Colonic mucosa (tissue), 4 donors: ENCODE results near the gene MAZ. TPM values are rescaled to one million over a fixed set of nuclear protein-coding genes. Genes with fewer than 3 reads are reported as not detected.

Experiments
- DNase-seq: peaks from one replicate; pipeline ENCODE4 v3.0.0-alpha.2; 2020
- H3K27ac ChIP-seq: fragments of 200-600 bp; one replicate; pipeline ENCODE4 v1.8.0; 2021
- H3K27me3 ChIP-seq: fragments of 200-600 bp; one replicate; pipeline ENCODE4 v1.8.0; 2021
- H3K36me3 ChIP-seq: fragments of 200-600 bp; one replicate; pipeline ENCODE4 v1.8.0; 2021
- H3K4me1 ChIP-seq: fragments of 200-600 bp; one replicate; pipeline ENCODE4 v1.8.0; 2021; ENCODE audit warnings: mild to moderate bottlenecking
- H3K4me3 ChIP-seq: fragments of 200-600 bp; one replicate; pipeline ENCODE4 v1.8.0; 2021
- H3K9ac ChIP-seq, 2 donors: one replicate each; pipeline ENCODE4 v1.7.0; 2013; ENCODE audit warnings: control low read depth in 2 of 2, low read depth in 2 of 2, low read length in 2 of 2
- H3K9me3 ChIP-seq: fragments of 200-600 bp; one replicate; pipeline ENCODE4 v1.8.0; 2021
- CTCF ChIP-seq: fragments of 200-600 bp; IDR thresholded peaks from one replicate; pipeline ENCODE4 v1.8.0; 2022; ENCODE audit warnings: antibody characterized with exemption, mild to moderate bottlenecking
- intact Hi-C: fragments of 100-400 bp; cut with DNase I; formaldehyde crosslinking; loops from one replicate; pipeline ENCODE4 v1.14.1; 2022
- total RNA-seq, 2 donors: library from RNA; stranded (reverse); fragmentation: NEBNext Ultra II Directional in 1 of 2; extraction: Animal tissue kit (Norgen Biotek cat#: 25700) in 1 of 2; gene quantifications; one replicate each; pipeline ENCODE4 v1.2.1, GENCODE V29; 2021
- donor health status: healthy.
- donor health status: DM: no; HTN: no; CAD: no.
- donor health status: DM: no; HTN: no; CAD: no.

Gene MAZ
- total RNA-seq, 2 donors from 2014 or later: 286 to 441 TPM

GRCh38 chr16:29858974-29859373 lies 52.6 kb downstream of the MAZ start:
- Histone ChIP-seq H3K4me1 (peaks cover 8% of the 10 kb centered on the region), H3K9ac (no peak overlapping the region), H3K27ac (no peak overlapping the region), H3K36me3 (no peaks in the 10 kb centered on the region), H3K27me3 (no peaks in the 10 kb centered on the region), H3K9me3 (no peaks in the 10 kb centered on the region), H3K4me3 (no peak overlapping the region)
- TF ChIP-seq CTCF: no peak
- DNase-seq: no peak
- intact Hi-C loops: loop anchor here (10.0 kb wide), 1 partner anchor 164 kb away; no protein-coding TSS in a partner anchor

- peaks cover 8% of the 10 kb centered on the region for H3K4me1 ChIP-seq
- no peak overlapping the region for H3K27ac ChIP-seq
- no peak for TF ChIP-seq CTCF
- no peaks in the 10 kb centered on the region for H3K27me3 ChIP-seq
- H3K9ac ChIP-seq: no peak overlapping the region
- no peak for DNase-seq
- no peaks in the 10 kb centered on the region for H3K36me3 ChIP-seq
- H3K9me3 ChIP-seq: no peaks in the 10 kb centered on the region
- H3K4me3 ChIP-seq: no peak overlapping the region
- intact Hi-C loops: loop anchor here (5.0 kb wide), 2 partner anchors 147 to 162 kb away; partner anchors contain the start of gene C16orf92
Measured at GRCh38 chr16:29860218-29860617, 53.9 kb downstream of the MAZ start.

Other genes with a start within 250 kb of the MAZ start
- gene SPN, start 143.3 kb upstream of the MAZ start, total RNA-seq: 1 to 10 TPM; 2.3 to 3.7 TPM
- gene QPRT, start 127.3 kb upstream of the MAZ start, total RNA-seq: 100 to 1,000 TPM in 1 of 2 donors, 10 to 100 TPM in 1; 54.7 to 102 TPM
- gene C16orf54, start 60.5 kb upstream of the MAZ start, total RNA-seq: 1 to 10 TPM; 1.7 TPM
- 100 to 1,000 TPM; 280 to 758 TPM for gene ZG16, start 28.3 kb upstream of the MAZ start, total RNA-seq
- 100 to 1,000 TPM in 1 of 2 donors, 10 to 100 TPM in 1; 60.7 to 150 TPM for gene KIF22, start 15.8 kb upstream of the MAZ start, total RNA-seq
- gene PRRT2, start 5.7 kb downstream of the MAZ start, total RNA-seq: 1 to 10 TPM; 1.4 to 1.7 TPM
- gene PAGR1, start 9.6 kb downstream of the MAZ start, total RNA-seq: 10 to 100 TPM; 16.0 to 45.0 TPM
- gene MVP, start 13.9 kb downstream of the MAZ start, total RNA-seq: 100 to 1,000 TPM; 427 to 450 TPM
- gene CDIPT, start 56.7 kb downstream of the MAZ start, total RNA-seq: 10 to 100 TPM; 58.1 to 62.7 TPM
- 10 to 100 TPM; 11.2 to 12.1 TPM for gene SEZ6L2, start 93.0 kb downstream of the MAZ start, total RNA-seq
- gene ASPHD1, start 94.0 kb downstream of the MAZ start, total RNA-seq: 1 to 10 TPM; 1.5 to 3.9 TPM
- 10 to 100 TPM; 17.7 to 28.8 TPM for gene KCTD13, start 119.7 kb downstream of the MAZ start, total RNA-seq
- 100 to 1,000 TPM; 149 to 174 TPM for gene TMEM219, start 155.6 kb downstream of the MAZ start, total RNA-seq
- gene TAOK2, start 167.3 kb downstream of the MAZ start, total RNA-seq: 10 to 100 TPM; 37.4 to 62.3 TPM
- 10 to 100 TPM in 1 of 2 donors, 1 to 10 TPM in 1; 7.5 to 18.4 TPM for gene HIRIP3, start 189.1 kb downstream of the MAZ start, total RNA-seq
- 10 to 100 TPM; 46.9 to 80.2 TPM for gene INO80E, start 189.7 kb downstream of the MAZ start, total RNA-seq
- 10 to 100 TPM in 1 of 2 donors, 1 to 10 TPM in 1; 4.8 to 12.9 TPM for gene DOC2A, start 204.5 kb downstream of the MAZ start, total RNA-seq
- gene C16orf92, start 216.7 kb downstream of the MAZ start, total RNA-seq: not detected
- gene TLCD3B, start 224.7 kb downstream of the MAZ start, total RNA-seq: under 1 TPM; 0.16 to 0.49 TPM